Stimulated activated CD4-positive, alpha-beta T cell treated with anti-CD3 and anti-CD28 coated beads, TNF-alpha, amount 100 ng/mL, for 24 hours (primary cell): ENCODE data around the gene RAVER1.
"Not testable (repeated sequence)": the region's sequence is repeated elsewhere in the genome, so short reads cannot be mapped to it uniquely, and the experiment has no call there.

Source experiments
- DNase-seq, 3 experiments: peaks; one replicate each; pipeline ENCODE4 v3.0.0-alpha.2; 2020; ENCODE audit warnings: low read depth in 3 of 3

RAVER1 gene

GRCh38 chr19:10343495-10343894 is 10.2 kb upstream of the RAVER1 start:
- DNase-seq: no peak

DNA sequence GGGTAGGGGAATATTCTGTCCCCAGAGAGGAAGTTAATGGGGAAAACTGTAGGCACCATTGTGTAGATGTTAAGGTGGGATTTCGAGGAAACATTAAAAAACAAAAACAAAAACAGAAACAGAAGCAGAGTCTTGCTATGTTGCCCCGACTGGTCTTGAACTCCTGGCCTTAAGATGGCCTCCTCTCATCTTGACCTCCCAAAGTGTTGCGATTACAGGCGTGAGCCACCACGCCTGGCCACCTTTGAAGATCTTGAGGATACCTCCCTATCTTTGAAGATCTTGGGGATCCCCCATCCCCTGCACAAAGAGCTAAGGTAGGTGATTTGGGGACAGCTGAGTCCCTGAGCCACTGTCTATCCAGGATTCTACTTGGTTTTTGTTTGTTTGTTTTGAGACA is 6.6 kb upstream of the RAVER1 start:
- DNase-seq: no peak

GRCh38 chr19:10339380-10339960 is 6.1 kb upstream of the RAVER1 start, which contains the start of gene ICAM3:
ICAM3 (minus strand) TSS chr19:10339624; CDS start chr19:10339614, 10 bp downstream.
- peak; percentile 29 to 71 (median 42) for DNase-seq

GRCh38 chr19:10338940-10339339 is 5.6 kb upstream of the RAVER1 start:
- DNase-seq: no peak

- DNase-seq: not testable (repeated sequence)
Observed at GRCh38 chr19:10336725-10337124, 3.4 kb upstream of the RAVER1 start.

DNA sequence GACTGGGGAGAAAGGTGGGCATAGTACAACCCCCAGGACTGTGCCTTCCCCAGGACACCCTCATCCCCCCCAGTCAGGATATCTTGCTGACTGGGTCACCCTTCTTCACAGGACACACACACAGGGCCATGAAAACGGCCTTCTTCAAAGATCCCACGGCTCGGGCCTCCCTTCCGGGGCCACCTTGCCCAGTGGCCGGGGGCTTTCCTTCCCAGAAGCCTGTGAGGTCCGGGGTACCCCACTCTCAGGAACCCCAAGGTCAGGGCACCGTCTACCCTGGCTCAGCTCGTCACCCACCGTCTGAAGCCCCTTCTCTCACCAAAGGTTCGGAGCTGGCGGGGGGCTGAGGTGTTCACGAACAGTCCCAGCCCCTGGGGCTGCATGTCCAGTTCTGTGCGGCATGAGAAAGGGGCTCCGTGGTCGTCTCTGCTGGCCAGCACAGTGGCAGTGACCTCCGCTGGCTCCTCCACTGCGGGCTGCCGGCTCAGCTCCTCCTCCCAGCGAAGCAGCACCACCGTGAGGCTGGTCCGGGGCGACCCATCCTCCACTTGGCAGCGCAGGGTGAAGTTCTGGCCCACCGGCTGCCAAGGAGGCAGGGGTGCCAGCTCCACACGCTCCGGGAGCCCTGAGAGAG is 2.1 kb upstream of the RAVER1 start:
- DNase-seq: no peak

DNA sequence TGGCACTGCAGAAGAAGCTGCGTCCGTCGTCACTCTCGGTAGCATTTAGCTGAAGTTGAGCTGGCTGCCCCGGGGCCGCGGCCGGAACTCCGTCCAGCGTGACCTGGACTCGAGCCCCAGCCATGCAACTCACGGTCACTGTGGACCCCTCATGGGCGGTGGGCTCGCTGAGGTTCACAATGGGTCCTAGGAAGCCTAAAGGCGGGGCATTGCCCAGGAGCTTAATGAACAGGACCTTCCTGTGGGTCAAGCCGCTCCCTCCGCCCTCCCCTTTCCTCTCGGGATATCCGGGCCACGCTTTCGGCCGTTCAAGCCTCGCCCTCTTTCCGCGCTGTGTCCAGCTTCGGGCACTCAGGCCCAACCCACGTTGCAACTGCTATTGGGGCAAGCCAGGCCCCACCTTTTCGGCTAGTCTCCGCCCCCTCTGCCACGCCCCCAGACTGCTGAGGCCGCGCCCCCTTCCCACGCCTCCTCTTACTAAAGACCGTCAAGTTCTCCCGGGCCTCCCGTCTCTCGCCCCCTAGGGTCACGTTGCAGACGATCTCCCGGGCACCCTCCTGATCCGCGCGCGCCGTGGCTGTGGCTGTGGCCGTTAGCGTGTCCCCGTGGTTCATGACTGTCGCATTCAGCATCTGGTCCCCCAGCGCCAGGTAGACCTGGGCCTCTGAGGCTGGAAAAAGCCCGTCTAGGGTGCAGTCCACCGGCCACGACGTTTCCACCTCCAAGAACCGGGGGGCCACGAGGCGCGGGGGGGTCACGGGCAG is 1.4 kb upstream of the RAVER1 start:
- DNase-seq: peak in 2 of 3 experiments; percentile 36 to 68

DNA sequence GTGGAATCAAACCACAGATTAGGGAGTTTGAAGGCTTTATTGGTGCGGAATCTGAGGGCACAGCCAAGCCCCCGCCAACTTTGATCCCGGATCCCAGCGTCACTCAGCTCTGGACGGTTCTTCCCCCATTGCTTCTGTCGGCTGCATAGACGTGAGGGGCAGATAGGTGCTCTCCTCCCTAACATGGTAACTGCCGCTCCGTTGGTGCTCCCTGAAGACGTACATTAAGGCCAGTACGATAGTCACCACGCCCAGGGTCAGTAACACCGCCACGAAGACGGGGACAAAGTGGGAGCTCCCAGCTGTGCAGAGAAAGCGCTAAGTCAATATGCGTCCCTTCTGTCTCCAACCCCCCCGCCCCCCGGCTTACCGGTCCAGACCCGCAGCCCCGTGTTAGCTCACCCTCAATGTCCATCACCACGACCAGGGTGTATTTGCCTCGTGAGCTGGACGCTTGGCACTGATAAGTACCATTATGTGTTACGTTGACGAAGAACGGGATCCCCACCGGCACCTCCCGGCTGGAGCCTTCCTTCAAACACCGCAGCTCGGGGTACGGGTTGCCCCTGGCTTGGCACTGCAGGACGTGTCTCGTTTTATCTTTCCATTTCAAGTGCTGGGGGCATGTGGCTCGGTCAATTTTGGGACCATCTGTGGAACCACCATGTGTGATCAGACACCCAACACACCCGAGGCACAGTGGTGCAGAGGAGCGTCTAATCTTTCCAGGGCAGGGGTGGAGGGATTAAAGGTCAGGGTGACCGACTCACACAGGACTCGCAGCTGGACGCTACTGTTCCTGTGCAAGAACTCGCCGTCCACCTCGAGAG is 644 bp upstream of the RAVER1 start:
- DNase-seq: no peak

GRCh38 chr19:10332158-10332964 is 968 bp downstream of the RAVER1 start:
- DNase-seq: no peak

DNA sequence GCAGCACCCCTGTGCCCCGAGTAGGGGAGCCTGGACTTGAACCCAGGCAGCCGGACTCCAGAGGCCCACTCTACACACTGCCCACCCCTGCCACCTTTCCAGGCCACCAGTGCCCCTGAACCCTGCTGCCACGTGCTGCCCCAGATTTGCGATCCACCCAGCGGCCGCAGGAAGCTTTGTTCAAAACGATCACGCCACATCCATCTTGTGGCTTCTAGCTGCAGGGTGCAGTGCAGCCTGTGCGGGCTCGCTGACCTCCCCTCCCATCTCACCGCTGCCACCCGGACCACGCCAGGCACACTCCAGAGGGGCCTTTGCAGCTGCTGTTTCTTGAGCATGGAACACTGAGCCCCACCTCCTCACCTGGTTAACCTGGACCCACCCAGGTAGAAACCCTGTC is 3.8 kb downstream of the RAVER1 start:
- DNase-seq: no peak

GRCh38 chr19:10328558-10329429 is 4.5 kb downstream of the RAVER1 start:
- no peak for DNase-seq

- DNase-seq: no peak
Observed at GRCh38 chr19:10327793-10328192, 5.5 kb downstream of the RAVER1 start.

GRCh38 chr19:10325732-10326131 is 7.6 kb downstream of the RAVER1 start:
- no peak for DNase-seq

- no peak for DNase-seq
Observed at GRCh38 chr19:10321874-10322835, 11.2 kb downstream of the RAVER1 start.

DNA sequence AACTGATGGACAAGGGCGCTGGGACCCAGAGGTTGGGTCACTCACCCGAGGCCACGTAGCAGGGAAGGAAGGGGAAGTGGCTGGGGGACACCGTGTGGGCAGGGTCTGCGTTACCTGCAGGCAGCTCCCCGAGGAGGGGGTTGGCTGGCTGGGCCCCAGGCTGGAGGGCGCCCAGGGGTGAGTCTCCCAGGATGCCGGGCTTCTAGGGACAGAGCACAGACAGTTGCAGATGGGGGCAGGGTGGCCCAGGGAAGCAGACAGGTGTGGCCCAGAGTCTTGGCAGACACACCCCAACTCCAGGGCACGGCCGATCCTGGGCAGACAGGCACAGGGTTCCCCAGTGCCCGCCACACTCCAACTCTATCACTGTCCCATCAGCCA is 11.9 kb downstream of the RAVER1 start:
- DNase-seq: no peak

DNA sequence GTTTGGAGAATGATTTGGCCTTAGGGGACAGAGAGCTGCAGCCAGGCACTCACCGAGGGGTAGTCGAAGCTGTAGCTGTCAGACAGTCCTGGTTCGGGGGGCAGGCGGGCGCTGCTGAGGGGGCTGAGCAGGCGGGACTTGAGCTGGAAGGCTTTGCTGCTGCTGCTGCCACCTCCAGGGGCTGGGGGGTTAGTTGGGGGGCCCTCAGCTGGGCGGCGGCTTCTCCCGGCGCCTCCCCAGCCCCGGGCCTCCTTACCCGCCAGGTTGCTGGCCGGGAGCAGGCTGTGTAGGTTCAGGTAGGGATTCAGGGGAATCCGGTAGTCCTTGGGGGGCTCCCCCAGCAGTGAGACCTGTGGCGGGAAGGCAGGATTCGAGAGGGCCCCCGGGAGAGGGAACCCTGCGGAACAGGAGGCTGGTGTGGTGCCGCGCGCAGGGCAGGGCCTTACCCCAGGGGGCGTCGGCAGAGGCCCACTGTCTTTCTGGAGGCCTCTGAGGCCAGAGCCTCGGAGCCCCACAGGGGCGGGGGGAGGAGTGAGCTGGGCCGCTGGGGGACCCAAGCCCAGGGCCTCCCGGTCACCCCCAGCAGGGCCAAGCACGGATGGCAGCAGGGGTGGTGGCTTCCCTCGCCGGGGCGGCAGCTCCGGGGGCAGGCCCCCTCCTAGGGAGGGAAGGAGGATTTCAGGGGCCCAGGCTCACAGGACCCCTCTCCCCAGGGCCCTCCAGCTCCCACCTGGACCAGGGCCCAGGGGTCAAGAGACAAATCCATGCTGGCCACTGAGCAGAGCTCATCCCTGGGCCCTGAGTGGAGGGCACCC is 12.5 kb downstream of the RAVER1 start:
- DNase-seq: no peak

DNA sequence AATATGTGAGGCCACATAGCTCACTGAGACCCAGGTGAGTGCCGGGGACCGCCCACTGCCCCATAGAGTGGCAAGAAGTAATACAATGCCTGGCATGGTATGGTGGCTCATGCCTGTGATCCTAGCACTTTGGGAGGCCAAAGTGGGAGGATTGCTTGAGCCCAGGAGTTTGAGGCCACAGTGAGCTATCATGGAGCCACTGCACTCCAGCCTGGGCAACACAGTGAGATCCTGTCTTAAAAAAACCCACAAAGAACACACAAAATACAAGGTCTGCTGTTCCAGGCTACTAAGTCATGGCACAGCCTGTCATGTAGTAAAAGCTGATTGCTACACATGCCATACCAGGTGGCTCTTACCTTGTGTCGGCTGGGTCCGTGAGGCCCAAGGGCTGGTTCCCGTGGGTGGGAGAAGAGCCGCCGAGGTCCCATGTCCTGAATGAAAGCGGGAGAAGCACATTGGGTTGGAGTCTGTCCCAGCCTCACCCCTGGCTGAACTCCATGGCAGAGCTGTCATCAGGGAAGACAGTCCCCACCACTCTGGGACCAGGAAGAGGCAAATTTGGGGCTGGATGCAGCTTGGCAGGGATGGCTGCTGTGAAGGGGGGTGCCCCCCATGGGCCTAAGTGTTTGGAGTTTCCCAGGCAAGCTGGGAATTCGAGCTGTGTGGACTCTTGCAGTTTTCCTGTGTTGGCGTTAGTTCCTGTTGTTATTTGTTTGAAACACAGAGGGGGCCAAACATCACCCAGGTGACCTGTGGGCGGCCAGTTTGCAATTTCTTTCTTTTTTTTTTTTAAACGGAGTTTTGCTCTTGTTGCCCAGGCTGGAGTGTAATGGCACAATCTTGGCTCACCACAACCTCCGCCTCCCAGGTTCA is 14.3 kb downstream of the RAVER1 start:
- DNase-seq: no peak
